CD8-positive, alpha-beta memory T cell (primary cell): ENCODE data around the gene LIMK2. TPM values are rescaled to one million over a fixed set of nuclear protein-coding genes. Genes with fewer than 3 reads are reported as not detected.
"Not testable (repeated sequence)": the region's sequence is repeated elsewhere in the genome, so short reads cannot be mapped to it uniquely, and the experiment has no call there.

ENCODE experiments used
- CTCF ChIA-PET: fragments of 350-600 bp; sonication (Branson Sonifier 250); formaldehyde crosslinking; loops from one replicate; lab custom pipeline; 2021; ENCODE audit warnings: antibody characterized with exemption; lab: Charles Lee
- POLR2A ChIA-PET: fragments of 350-600 bp; sonication (Branson Sonifier 250); formaldehyde crosslinking; loops from one replicate; lab custom pipeline; 2021; ENCODE audit warnings: antibody characterized with exemption; lab: Charles Lee
- DNase-seq, 5 donors: peaks; one replicate each; pipeline versions ENCODE4 v3.0.0 to v3.0.0-alpha.2; 2020 to 2022; ENCODE audit warnings: mixed read lengths in 1 of 5
- H3K27ac ChIP-seq: one replicate; pipeline ENCODE4 v1.7.0; 2013; ENCODE audit warnings: low read depth, mild to moderate bottlenecking, low read length, moderate library complexity
- H3K27me3 ChIP-seq: 2 replicates; pipeline ENCODE4 v1.7.0; 2013; ENCODE audit warnings: low read length, mild to moderate bottlenecking; ENCODE audit not compliant: insufficient read depth, poor library complexity, severe bottlenecking
- H3K36me3 ChIP-seq: 2 replicates; pipeline ENCODE4 v1.7.0; 2013; ENCODE audit warnings: mild to moderate bottlenecking, low read length, moderate library complexity; ENCODE audit not compliant: insufficient read depth
- H3K4me1 ChIP-seq: 2 replicates; pipeline ENCODE4 v1.7.0; 2013; ENCODE audit warnings: mild to moderate bottlenecking, low read length, moderate library complexity; ENCODE audit not compliant: insufficient read depth
- H3K4me3 ChIP-seq: 2 replicates; pipeline ENCODE4 v1.7.0; 2013; ENCODE audit warnings: mild to moderate bottlenecking, low read length
- H3K9me3 ChIP-seq: 2 replicates; pipeline ENCODE4 v1.7.0; 2013; ENCODE audit warnings: mild to moderate bottlenecking, low read length
- H3K27ac Mint-ChIP-seq, 8 donors: one replicate each; pipeline ENCODE4 v1.8.0; 2020 to 2021; ENCODE audit warnings: mixed read lengths in 8 of 8, mild to moderate bottlenecking in 6 of 8, inconsistent platforms in 3 of 8, moderate library complexity in 3 of 8
- H3K27me3 Mint-ChIP-seq, 2 donors: one replicate each; pipeline ENCODE4 v1.8.0; 2020 to 2021; ENCODE audit warnings: mixed read lengths in 2 of 2, mild to moderate bottlenecking in 1 of 2, moderate library complexity in 1 of 2
- H3K36me3 Mint-ChIP-seq, 3 donors: one replicate each; pipeline ENCODE4 v1.8.0; 2020 to 2021; ENCODE audit warnings: mixed read lengths in 3 of 3, inconsistent platforms in 1 of 3, mild to moderate bottlenecking in 1 of 3
- H3K4me1 Mint-ChIP-seq, 3 donors: one replicate each; pipeline ENCODE4 v1.8.0; 2020 to 2021; ENCODE audit warnings: mixed read lengths in 3 of 3, inconsistent platforms in 1 of 3, mild to moderate bottlenecking in 1 of 3
- H3K4me3 Mint-ChIP-seq, 7 donors: one replicate each; pipeline ENCODE4 v1.8.0; 2020 to 2021; ENCODE audit warnings: mixed read lengths in 7 of 7, mild to moderate bottlenecking in 6 of 7, moderate library complexity in 4 of 7, inconsistent platforms in 2 of 7
- H3K9me3 Mint-ChIP-seq, 5 donors: one replicate each; pipeline ENCODE4 v1.8.0; 2020 to 2022; ENCODE audit warnings: mixed read lengths in 5 of 5, mild to moderate bottlenecking in 3 of 5, moderate library complexity in 2 of 5, inconsistent platforms in 1 of 5
- polyA plus RNA-seq: library from polyadenylated mRNA; unstranded; fragments of 300-500 nt; fragmentation: Illumina TruSeq; gene quantifications from one replicate; pipeline ENCODE4 v1.2.3, GENCODE V29; 2021
- total RNA-seq, 2 experiments: library from RNA; stranded (reverse); gene quantifications; one replicate each; pipeline ENCODE4 v1.2.3, GENCODE V29; 2021

The LIMK2 gene
- total RNA-seq (10 to 100 TPM; 25.1 to 27.7 TPM), polyA plus RNA-seq (19.0 TPM)

GRCh38 chr22:31211862-31212730, at the start of gene LIMK2:
TSS of gene LIMK2 (plus strand) at chr22:31212298. CDS start at chr22:31212409, 111 bp downstream.
- Mint-ChIP-seq H3K4me3 (peak within 1 kb of the TSS; percentile 82 to 96 (median 87)), H3K9me3 (no peaks in the 10 kb centered on the region), H3K27me3 (no peaks in the 10 kb centered on the region), H3K27ac (peak within 1 kb of the TSS; percentile 89 to 96 (median 93)), H3K36me3 (peaks cover 0 to 3% (median 0%) of the 10 kb centered on the region in 3 donors), H3K4me1 (peaks cover 42 to 59% (median 49%) of the 10 kb centered on the region in 3 donors)
- H3K27me3 ChIP-seq, result no peaks in the 10 kb centered on the region
- ChIA-PET CTCF (interaction anchor here (0.7 to 5.5 kb wide), 33 partner anchors 9 to 290 kb away, joined by 3 to 55 read pairs (median 3); partner anchors contain the start of gene PIK3IP1), POLR2A (interaction anchor here (0.6 to 2.5 kb wide), 6 partner anchors 52 to 190 kb away, joined by 3 to 17 read pairs (median 3); partner anchors contain the start of gene RNF185)
- DNase-seq, result peak; percentile 95 to 99 (median 97)
- peak within 1 kb of the TSS; percentile 69 for H3K27ac ChIP-seq
- H3K36me3 ChIP-seq, result no peaks in the 10 kb centered on the region
- H3K9me3 ChIP-seq, result no peaks in the 10 kb centered on the region
- peak within 1 kb of the TSS; percentile 93 for H3K4me3 ChIP-seq
- H3K4me1 ChIP-seq, result peaks cover 32% of the 10 kb centered on the region

GRCh38 chr22:31170971-31171370, 41.1 kb upstream of the LIMK2 start:
- no peak overlapping the region for H3K27ac ChIP-seq
- peak overlapping the region in 1 of 8 donors; percentile 47 for H3K27ac Mint-ChIP-seq
- H3K36me3 Mint-ChIP-seq, result peaks cover 0 to 45% (median 9%) of the 10 kb centered on the region in 3 donors
- H3K36me3 ChIP-seq, result no peaks in the 10 kb centered on the region
- ChIA-PET CTCF (no interaction called here), POLR2A (no interaction called here)
- H3K4me1 ChIP-seq, result peaks cover 7% of the 10 kb centered on the region
- no peak overlapping the region for H3K4me3 Mint-ChIP-seq
- no peaks in the 10 kb centered on the region for H3K27me3 Mint-ChIP-seq
- no peaks in the 10 kb centered on the region for H3K9me3 ChIP-seq
- peaks cover 35 to 56% (median 47%) of the 10 kb centered on the region in 3 donors for H3K4me1 Mint-ChIP-seq
- no peak for DNase-seq
- H3K4me3 ChIP-seq, result no peak overlapping the region
- no peaks in the 10 kb centered on the region for H3K27me3 ChIP-seq
- H3K9me3 Mint-ChIP-seq, result no peaks in the 10 kb centered on the region

DNA sequence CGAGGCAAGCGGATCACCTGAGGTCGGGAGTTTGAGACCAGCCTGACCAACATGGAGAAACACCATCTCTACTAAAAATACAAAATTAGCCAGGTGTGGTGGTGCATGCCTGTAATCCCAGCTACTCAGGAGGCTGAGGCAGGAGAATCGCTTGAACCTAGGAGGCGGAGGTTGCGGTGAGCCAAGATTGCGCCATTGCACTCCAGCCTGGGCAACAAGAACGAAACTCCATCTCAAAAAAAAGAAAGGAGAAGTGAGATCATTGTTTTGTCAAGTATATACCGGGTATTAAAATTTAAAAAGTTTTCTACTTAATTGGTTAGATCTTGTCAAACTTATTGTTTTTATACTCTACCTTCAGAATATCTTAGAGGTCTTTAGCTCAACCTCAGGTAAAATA, 40.4 kb upstream of the LIMK2 start:
- H3K9me3 Mint-ChIP-seq, H3K27ac Mint-ChIP-seq, H3K36me3 ChIP-seq, H3K4me1 ChIP-seq, H3K4me3 Mint-ChIP-seq, H3K4me3 ChIP-seq, DNase-seq, H3K27ac ChIP-seq, POLR2A ChIA-PET, H3K27me3 ChIP-seq, H3K27me3 Mint-ChIP-seq, H3K9me3 ChIP-seq, CTCF ChIA-PET: not testable (repeated sequence)
- Mint-ChIP-seq H3K4me1 (peaks cover 30 to 52% (median 41%) of the 10 kb centered on the region in 3 donors), H3K36me3 (peaks cover 0 to 42% (median 9%) of the 10 kb centered on the region in 3 donors)

GRCh38 chr22:31173386-31174145, 38.5 kb upstream of the LIMK2 start:
- peaks cover under 1% of the 10 kb centered on the region for H3K4me1 ChIP-seq
- H3K9me3 Mint-ChIP-seq, result no peaks in the 10 kb centered on the region
- ChIA-PET CTCF (interaction anchor here (1.4 kb wide), 1 partner anchor 145 kb away, joined by 3 read pairs; no protein-coding TSS in a partner anchor), POLR2A (no interaction called here)
- peaks cover 0 to 46% (median 8%) of the 10 kb centered on the region in 3 donors for H3K36me3 Mint-ChIP-seq
- H3K4me3 ChIP-seq, result no peak overlapping the region
- H3K27me3 ChIP-seq, result no peaks in the 10 kb centered on the region
- H3K27ac ChIP-seq, result no peak overlapping the region
- H3K27ac Mint-ChIP-seq, result peak overlapping the region in 2 of 8 donors; percentile 17 to 41
- H3K4me3 Mint-ChIP-seq, result no peak overlapping the region
- no peaks in the 10 kb centered on the region for H3K9me3 ChIP-seq
- H3K36me3 ChIP-seq, result no peaks in the 10 kb centered on the region
- DNase-seq, result no peak
- H3K27me3 Mint-ChIP-seq, result no peaks in the 10 kb centered on the region
- H3K4me1 Mint-ChIP-seq, result peaks cover 18 to 51% (median 42%) of the 10 kb centered on the region in 3 donors

GRCh38 chr22:31176923-31177322, 35.2 kb upstream of the LIMK2 start:
- POLR2A ChIA-PET, result interaction anchor here (0.6 kb wide), 1 partner anchor 48 kb away, joined by 8 read pairs; no protein-coding TSS in a partner anchor
- no peak overlapping the region for H3K4me3 ChIP-seq
- no peak overlapping the region for H3K27ac ChIP-seq
- Mint-ChIP-seq H3K4me1 (peaks cover 17 to 51% (median 50%) of the 10 kb centered on the region in 3 donors), H3K4me3 (no peak overlapping the region), H3K27ac (no peak overlapping the region), H3K36me3 (peaks cover 5 to 56% (median 11%) of the 10 kb centered on the region in 3 donors), H3K9me3 (no peaks in the 10 kb centered on the region), H3K27me3 (no peaks in the 10 kb centered on the region)
- no peak for DNase-seq
- H3K4me1 ChIP-seq, result no peaks in the 10 kb centered on the region
- H3K36me3 ChIP-seq, result no peaks in the 10 kb centered on the region
- H3K9me3 ChIP-seq, result no peaks in the 10 kb centered on the region
- CTCF ChIA-PET, result interaction anchor here (2.8 kb wide), 1 partner anchor 35 kb away, joined by 7 read pairs; the partner anchor contains the start of gene LIMK2
- H3K27me3 ChIP-seq, result no peaks in the 10 kb centered on the region

DNA sequence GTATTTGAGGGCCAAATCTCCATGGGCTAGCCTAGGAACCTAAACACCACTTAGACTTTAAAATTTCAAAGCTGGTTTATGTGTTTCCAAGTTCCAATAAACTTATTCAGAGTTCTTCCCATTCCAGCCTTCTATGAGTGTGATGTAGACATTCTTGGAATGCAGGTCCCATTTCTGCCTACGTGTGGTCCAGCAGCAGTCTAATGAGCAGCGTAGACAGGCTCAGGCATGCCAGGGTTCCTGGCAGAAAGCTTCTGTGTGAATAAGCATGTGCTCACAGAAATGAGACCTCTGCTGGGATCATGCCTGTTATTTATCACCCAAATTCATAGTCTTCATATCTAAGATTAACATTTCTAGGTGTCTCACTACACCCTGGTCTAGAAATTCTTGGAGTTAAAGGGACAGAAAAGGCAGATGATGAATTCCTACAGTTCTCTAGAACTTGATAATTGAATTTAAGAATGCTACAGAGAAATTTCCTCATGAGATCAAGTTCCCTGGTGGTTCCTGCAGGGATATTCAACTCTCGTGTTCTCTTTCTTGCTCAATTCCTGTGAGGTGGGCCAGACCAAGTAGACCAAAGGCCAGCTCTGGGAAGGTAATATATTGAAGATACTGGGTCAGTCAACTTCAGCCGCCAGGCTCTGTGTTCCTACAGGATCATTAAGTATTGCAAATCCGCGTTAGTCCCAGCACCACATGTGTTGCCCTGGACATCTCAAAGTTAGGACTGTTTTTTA, 34.5 kb upstream of the LIMK2 start:
- Histone ChIP-seq H3K4me1 (no peaks in the 10 kb centered on the region), H3K27ac (no peak overlapping the region), H3K36me3 (no peaks in the 10 kb centered on the region), H3K4me3 (no peak overlapping the region), H3K9me3 (no peaks in the 10 kb centered on the region), H3K27me3 (no peaks in the 10 kb centered on the region)
- Mint-ChIP-seq H3K27ac (peak overlapping the region in 3 of 8 donors; percentile 3 to 33 (median 22)), H3K9me3 (no peaks in the 10 kb centered on the region), H3K4me3 (no peak overlapping the region), H3K4me1 (peaks cover 17 to 51% (median 50%) of the 10 kb centered on the region in 3 donors), H3K27me3 (no peaks in the 10 kb centered on the region), H3K36me3 (peaks cover 5 to 59% (median 11%) of the 10 kb centered on the region in 3 donors)
- ChIA-PET CTCF (no interaction called here), POLR2A (no interaction called here)
- DNase-seq, result no peak

DNA sequence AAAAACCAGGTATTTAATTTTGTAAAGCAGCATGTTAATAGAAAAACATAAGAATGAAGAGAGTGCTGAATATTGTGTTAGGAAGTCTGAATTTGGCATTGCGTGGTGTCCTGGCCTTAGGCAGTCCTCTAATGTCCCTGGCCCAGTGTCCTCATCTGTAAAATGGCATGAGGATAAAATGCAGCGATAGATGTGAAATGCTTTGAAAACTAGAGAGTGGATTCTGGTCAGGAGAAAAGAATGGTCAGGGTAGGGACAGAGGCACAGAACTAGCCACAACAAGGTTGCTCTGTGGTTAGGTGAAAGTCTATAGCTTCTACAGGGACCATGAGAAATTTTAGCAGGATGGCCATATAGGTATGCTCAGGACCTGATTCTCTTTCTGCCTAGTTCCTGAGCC, 33.2 kb upstream of the LIMK2 start:
- no peak for DNase-seq
- no peaks in the 10 kb centered on the region for H3K9me3 Mint-ChIP-seq
- POLR2A ChIA-PET, result no interaction called here
- no peaks in the 10 kb centered on the region for H3K9me3 ChIP-seq
- H3K27me3 Mint-ChIP-seq, result no peaks in the 10 kb centered on the region
- CTCF ChIA-PET, result no interaction called here
- no peaks in the 10 kb centered on the region for H3K36me3 ChIP-seq
- H3K4me3 Mint-ChIP-seq, result no peak overlapping the region
- peaks cover 5 to 54% (median 10%) of the 10 kb centered on the region in 3 donors for H3K36me3 Mint-ChIP-seq
- H3K27ac Mint-ChIP-seq, result peak overlapping the region in 1 of 8 donors; percentile 28
- H3K27ac ChIP-seq, result no peak overlapping the region
- no peaks in the 10 kb centered on the region for H3K4me1 ChIP-seq
- H3K4me3 ChIP-seq, result no peak overlapping the region
- no peaks in the 10 kb centered on the region for H3K27me3 ChIP-seq
- peaks cover 10 to 39% (median 39%) of the 10 kb centered on the region in 3 donors for H3K4me1 Mint-ChIP-seq
